ENCODE data around the gene ZNF521. TPM values are rescaled to one million over a fixed set of nuclear protein-coding genes. Genes with fewer than 3 reads are reported as not detected.

Gene ZNF521
- polyA plus RNA-seq, 1 experiment = 25.9 TPM

- 0 out of 2 replicates have a peak, but pooled peaks have one; percentile 25 for TF ChIP-seq CTCF (IDR thresholded peaks at IDR 0.05; ENCODE audit: low read depth, low read length)
- H3K27ac ChIP-seq (ENCODE audit: low read depth, low read length) = peak overlapping the region; percentile 82
- CTCF ChIA-PET = no interaction called here
- H3K9me3 ChIP-seq (ENCODE audit: control insufficient read depth, insufficient read depth, low read length) = no peaks in the 10 kb centered on the region
- no peaks in the 10 kb centered on the region for H3K27me3 ChIP-seq (ENCODE audit: control insufficient read depth, insufficient read depth, low read length)
- peak; percentile 64 for DNase-seq (ENCODE audit: low read depth, low spot score)
- POLR2A ChIA-PET = interaction anchor here (0.7 to 1.5 kb wide), 2 partner anchors 114 to 299 kb away, joined by 3 to 4 read pairs; no protein-coding TSS in a partner anchor
- H3K4me3 ChIP-seq (ENCODE audit: low read depth, low read length) = peak overlapping the region; percentile 34
Measured at GRCh38 chr18:25164848-25165811, 186.8 kb downstream of the ZNF521 start.

- no peaks in the 10 kb centered on the region for H3K9me3 ChIP-seq (ENCODE audit: control insufficient read depth, insufficient read depth, low read length)
- TF ChIP-seq CTCF (IDR thresholded peaks at IDR 0.05; ENCODE audit: low read depth, low read length) = no peak
- peak overlapping the region; percentile 11 for H3K27ac ChIP-seq (ENCODE audit: low read depth, low read length)
- H3K27me3 ChIP-seq (ENCODE audit: control insufficient read depth, insufficient read depth, low read length) = no peaks in the 10 kb centered on the region
- ChIA-PET CTCF (no interaction called here), POLR2A (no interaction called here)
- peak overlapping the region; percentile 34; the same call in 1 of the 2 replicates for H3K4me3 ChIP-seq (ENCODE audit: low read depth, low read length)
- DNase-seq (ENCODE audit: low read depth, low spot score) = no peak
Measured at GRCh38 chr18:25164211-25164847, 187.6 kb downstream of the ZNF521 start.

- POLR2A ChIA-PET = no interaction called here
Measured at GRCh38 chr18:25153426-25153825, 198.5 kb downstream of the ZNF521 start.

GRCh38 chr18:25147877-25148488 lies 204.0 kb downstream of the ZNF521 start:
- Histone ChIP-seq H3K9me3 (ENCODE audit: control insufficient read depth, insufficient read depth, low read length) (no peaks in the 10 kb centered on the region), H3K4me3 (ENCODE audit: low read depth, low read length) (no peak overlapping the region), H3K27me3 (ENCODE audit: control insufficient read depth, insufficient read depth, low read length) (no peaks in the 10 kb centered on the region), H3K27ac (ENCODE audit: low read depth, low read length) (no peak overlapping the region)
- CTCF ChIA-PET = no interaction called here
- no peak for TF ChIP-seq CTCF (IDR thresholded peaks at IDR 0.05; ENCODE audit: low read depth, low read length)
- no peak for DNase-seq (ENCODE audit: low read depth, low spot score)
- POLR2A ChIA-PET = no interaction called here

More at GRCh38 chr18:25153426-25153825, 198.5 kb downstream of the ZNF521 start:
- Histone ChIP-seq H3K27me3 (ENCODE audit: control insufficient read depth, insufficient read depth, low read length) (no peaks in the 10 kb centered on the region), H3K4me3 (ENCODE audit: low read depth, low read length) (no peak overlapping the region), H3K9me3 (ENCODE audit: control insufficient read depth, insufficient read depth, low read length) (no peaks in the 10 kb centered on the region), H3K27ac (ENCODE audit: low read depth, low read length) (no peak overlapping the region)
- no peak for DNase-seq (ENCODE audit: low read depth, low spot score)
- no peak for TF ChIP-seq CTCF (IDR thresholded peaks at IDR 0.05; ENCODE audit: low read depth, low read length)
- CTCF ChIA-PET = interaction anchor here (1.0 kb wide), 1 partner anchor 8 kb away, joined by 3 read pairs; no protein-coding TSS in a partner anchor

Measured in AG04450 (cell line).